Measurements from ENCODE around the gene TMEM52. TPM values are rescaled to one million over a fixed set of nuclear protein-coding genes. Genes with fewer than 3 reads are reported as not detected.
"Not testable (repeated sequence)": the region's sequence is repeated elsewhere in the genome, so short reads cannot be mapped to it uniquely, and the experiment has no call there.

TMEM52 gene
- polyA plus RNA-seq, 4 donors: 1.1 to 2.0 (median 1.7) TPM

- DNase-seq (ENCODE audit: low read depth in 4 of 4, low spot score in 3 of 4): no peak
Observed at GRCh38 chr1:1947493-1947892, 28.4 kb upstream of the TMEM52 start.

- DNase-seq (ENCODE audit: low read depth in 4 of 4, low spot score in 3 of 4): no peak
Observed at GRCh38 chr1:1946540-1946939, 27.5 kb upstream of the TMEM52 start.

GRCh38 chr1:1945782-1946393 lies 26.8 kb upstream of the TMEM52 start:
- no peak for DNase-seq (ENCODE audit: low read depth in 4 of 4, low spot score in 3 of 4)

GRCh38 chr1:1943834-1944570 lies 24.9 kb upstream of the TMEM52 start:
- peak in 1 of 4 donors; percentile 39 for DNase-seq (ENCODE audit: low read depth in 4 of 4, low spot score in 3 of 4)

GRCh38 chr1:1942753-1943656 lies 23.9 kb upstream of the TMEM52 start:
- DNase-seq (ENCODE audit: low read depth in 4 of 4, low spot score in 3 of 4): no peak

- DNase-seq (ENCODE audit: low read depth in 4 of 4, low spot score in 3 of 4): no peak
Observed at GRCh38 chr1:1941868-1942752, 23.0 kb upstream of the TMEM52 start.

GRCh38 chr1:1941211-1941841 lies 22.2 kb upstream of the TMEM52 start:
- no peak for DNase-seq (ENCODE audit: low read depth in 4 of 4, low spot score in 3 of 4)

- no peak for DNase-seq (ENCODE audit: low read depth in 4 of 4, low spot score in 3 of 4)
Observed at GRCh38 chr1:1940123-1940425, 21.0 kb upstream of the TMEM52 start.

GRCh38 chr1:1939296-1940122 lies 20.4 kb upstream of the TMEM52 start:
- no peak for DNase-seq (ENCODE audit: low read depth in 4 of 4, low spot score in 3 of 4)

- no peak for DNase-seq (ENCODE audit: low read depth in 4 of 4, low spot score in 3 of 4)
Observed at GRCh38 chr1:1938613-1939295, 19.7 kb upstream of the TMEM52 start.

- DNase-seq (ENCODE audit: low read depth in 4 of 4, low spot score in 3 of 4): no peak
Observed at GRCh38 chr1:1938276-1938573, 19.1 kb upstream of the TMEM52 start.

GRCh38 chr1:1937549-1938275 lies 18.6 kb upstream of the TMEM52 start:
- no peak for DNase-seq (ENCODE audit: low read depth in 4 of 4, low spot score in 3 of 4)

- no peak for DNase-seq (ENCODE audit: low read depth in 4 of 4, low spot score in 3 of 4)
Observed at GRCh38 chr1:1937061-1937460, 18.0 kb upstream of the TMEM52 start.

- not testable (repeated sequence) for DNase-seq (ENCODE audit: low read depth in 4 of 4, low spot score in 3 of 4)
Observed at GRCh38 chr1:1934848-1935247, 15.8 kb upstream of the TMEM52 start.

- no peak for DNase-seq (ENCODE audit: low read depth in 4 of 4, low spot score in 3 of 4)
Observed at GRCh38 chr1:1929639-1930545, 10.8 kb upstream of the TMEM52 start.

- DNase-seq (ENCODE audit: low read depth in 4 of 4, low spot score in 3 of 4): no peak
Observed at GRCh38 chr1:1929102-1929638, 10.1 kb upstream of the TMEM52 start.
